Subcutaneous abdominal adipose tissue (tissue), 5 donors: ENCODE results near the gene MBNL2.

Experiments
- H3K27ac ChIP-seq: one replicate; pipeline ENCODE4 v1.7.0; 2013; ENCODE audit warnings: low read depth, mild to moderate bottlenecking, inconsistent platforms, low read length, moderate library complexity
- H3K27me3 ChIP-seq, 5 donors: one replicate each; pipeline ENCODE4 v1.7.0; 2013; ENCODE audit warnings: low read length in 5 of 5, inconsistent platforms in 1 of 5; ENCODE audit not compliant: control insufficient read depth in 5 of 5, insufficient read depth in 4 of 5
- H3K36me3 ChIP-seq, 5 donors: one replicate each; pipeline ENCODE4 v1.7.0; 2013; ENCODE audit warnings: low read length in 5 of 5; ENCODE audit not compliant: control insufficient read depth in 5 of 5, insufficient read depth in 5 of 5
- H3K4me1 ChIP-seq, 5 donors: one replicate each; pipeline ENCODE4 v1.7.0; 2013; ENCODE audit warnings: low read length in 5 of 5, mild to moderate bottlenecking in 3 of 5, moderate library complexity in 1 of 5; ENCODE audit not compliant: control insufficient read depth in 5 of 5, insufficient read depth in 5 of 5
- H3K4me3 ChIP-seq, 5 donors: one replicate each; pipeline ENCODE4 v1.7.0; 2013; ENCODE audit warnings: low read length in 5 of 5, low read depth in 1 of 5
- H3K9ac ChIP-seq, 5 donors: one replicate each; pipeline ENCODE4 v1.7.0; 2013; ENCODE audit warnings: low read length in 5 of 5, mild to moderate bottlenecking in 4 of 5, moderate library complexity in 3 of 5
- H3K9me3 ChIP-seq, 5 donors: one replicate each; pipeline ENCODE4 v1.7.0; 2013; ENCODE audit warnings: low read length in 5 of 5; ENCODE audit not compliant: control insufficient read depth in 5 of 5
- donor health status: healthy.
- donor health status: healthy.
- donor health status: healthy.
- donor health status: healthy.
- donor health status: healthy.

MBNL2 gene

DNA sequence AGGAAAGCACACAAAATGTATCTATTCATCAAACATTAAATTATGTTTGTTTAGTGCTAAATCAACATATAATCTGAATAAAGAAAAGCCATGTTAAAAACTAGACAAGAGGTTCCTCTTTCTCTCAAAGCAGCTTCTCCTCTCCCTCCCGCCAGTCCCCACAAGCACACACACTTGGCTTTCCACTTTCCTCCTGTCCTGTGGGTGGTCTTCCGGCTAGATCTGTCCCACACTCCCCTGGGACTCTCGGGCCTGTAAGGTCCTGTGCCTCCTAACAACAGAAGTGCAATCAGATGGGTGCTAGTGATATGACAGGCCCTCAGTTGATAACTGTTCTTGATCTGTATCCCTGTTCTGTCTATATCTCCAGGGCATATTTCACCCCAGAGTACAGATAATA, 166.2 kb downstream of the MBNL2 start:
- H3K9me3 ChIP-seq: no peaks in the 10 kb centered on the region
- H3K27me3 ChIP-seq: no peaks in the 10 kb centered on the region
- no peak overlapping the region for H3K27ac ChIP-seq
- H3K4me3 ChIP-seq: no peak overlapping the region
- H3K36me3 ChIP-seq: peaks cover 17 to 29% (median 23%) of the 10 kb centered on the region in 5 donors
- H3K4me1 ChIP-seq: peaks cover 0 to 25% (median 13%) of the 10 kb centered on the region in 5 donors
- no peak overlapping the region for H3K9ac ChIP-seq

DNA sequence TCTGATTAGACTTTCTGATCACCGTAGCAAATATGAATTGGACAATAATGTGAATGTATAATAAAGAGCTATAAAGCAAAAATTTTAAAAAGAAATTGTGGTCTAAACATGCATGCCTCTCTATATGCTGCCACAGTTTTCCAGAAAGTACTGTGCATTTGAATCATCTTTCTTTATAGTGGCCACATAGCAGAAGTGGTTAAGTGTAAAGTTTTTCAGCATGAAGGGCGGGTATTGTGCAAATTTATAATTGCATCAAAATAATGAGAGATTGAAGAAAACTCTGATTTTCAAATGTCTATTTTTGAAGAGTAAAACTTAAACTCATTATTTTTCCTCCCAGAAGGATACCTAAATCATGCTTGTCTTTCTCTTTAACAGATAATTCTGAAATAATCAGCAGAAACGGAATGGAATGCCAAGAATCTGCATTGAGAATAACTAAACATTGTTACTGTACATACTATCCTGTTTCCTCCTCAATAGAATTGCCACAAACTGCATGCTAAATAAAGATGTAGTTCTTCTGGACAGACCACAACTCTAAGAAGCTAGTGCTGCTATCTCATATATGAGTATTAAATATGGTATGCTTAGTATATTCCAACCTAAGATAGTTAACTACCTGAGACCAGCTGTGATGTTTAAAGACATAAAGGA, 168.9 kb downstream of the MBNL2 start:
- Histone ChIP-seq H3K36me3 (peaks cover 18 to 28% (median 23%) of the 10 kb centered on the region in 5 donors), H3K9me3 (no peaks in the 10 kb centered on the region), H3K27ac (no peak overlapping the region), H3K4me3 (no peak overlapping the region), H3K4me1 (peaks cover 0 to 11% (median 8%) of the 10 kb centered on the region in 5 donors), H3K9ac (no peak overlapping the region), H3K27me3 (no peaks in the 10 kb centered on the region)

DNA sequence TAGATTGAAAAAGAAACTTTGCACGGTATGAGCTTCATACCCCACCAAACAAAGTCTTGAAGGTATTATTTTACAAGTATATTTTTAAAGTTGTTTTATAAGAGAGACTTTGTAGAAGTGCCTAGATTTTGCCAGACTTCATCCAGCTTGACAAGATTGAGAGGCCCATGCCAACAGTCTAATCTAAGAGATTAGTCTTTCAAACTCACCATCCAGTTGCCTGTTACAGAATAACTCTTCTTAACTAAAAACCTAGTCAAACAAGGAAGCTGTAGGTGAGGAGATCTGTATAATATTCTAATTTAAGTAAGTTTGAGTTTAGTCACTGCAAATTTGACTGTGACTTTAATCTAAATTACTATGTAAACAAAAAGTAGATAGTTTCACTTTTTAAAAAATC, 169.9 kb downstream of the MBNL2 start:
- H3K4me3 ChIP-seq: no peak overlapping the region
- H3K27ac ChIP-seq: no peak overlapping the region
- no peaks in the 10 kb centered on the region for H3K27me3 ChIP-seq
- peaks cover 14 to 24% (median 20%) of the 10 kb centered on the region in 5 donors for H3K36me3 ChIP-seq
- H3K9me3 ChIP-seq: no peaks in the 10 kb centered on the region
- H3K4me1 ChIP-seq: peaks cover 0 to 8% (median 7%) of the 10 kb centered on the region in 5 donors
- H3K9ac ChIP-seq: no peak overlapping the region

DNA sequence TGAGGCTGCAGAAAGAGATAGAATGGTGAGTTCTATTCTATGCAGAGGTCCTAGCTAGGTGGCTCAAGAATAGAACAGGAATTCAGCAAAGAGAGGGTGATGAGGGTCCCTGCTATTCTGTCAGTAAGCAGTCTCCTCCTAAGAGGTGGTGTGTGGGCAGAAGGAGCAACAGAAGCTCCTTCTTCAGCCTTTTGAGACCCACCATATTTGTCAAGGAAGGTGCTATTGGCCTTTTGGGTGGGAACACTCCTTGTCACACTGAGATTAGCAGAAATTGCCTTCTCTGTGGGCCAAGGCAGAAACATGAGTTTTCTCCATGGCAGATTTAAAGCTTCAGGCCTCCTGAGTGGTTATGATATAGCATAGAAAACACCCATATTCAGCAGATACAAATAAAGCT, 172.4 kb downstream of the MBNL2 start:
- Histone ChIP-seq H3K4me1 (peaks cover 0 to under 1% (median 0%) of the 10 kb centered on the region in 5 donors), H3K27me3 (no peaks in the 10 kb centered on the region), H3K9ac (no peak overlapping the region), H3K9me3 (no peaks in the 10 kb centered on the region), H3K36me3 (peaks cover 9 to 21% (median 12%) of the 10 kb centered on the region in 5 donors), H3K27ac (no peak overlapping the region), H3K4me3 (no peak overlapping the region)

DNA sequence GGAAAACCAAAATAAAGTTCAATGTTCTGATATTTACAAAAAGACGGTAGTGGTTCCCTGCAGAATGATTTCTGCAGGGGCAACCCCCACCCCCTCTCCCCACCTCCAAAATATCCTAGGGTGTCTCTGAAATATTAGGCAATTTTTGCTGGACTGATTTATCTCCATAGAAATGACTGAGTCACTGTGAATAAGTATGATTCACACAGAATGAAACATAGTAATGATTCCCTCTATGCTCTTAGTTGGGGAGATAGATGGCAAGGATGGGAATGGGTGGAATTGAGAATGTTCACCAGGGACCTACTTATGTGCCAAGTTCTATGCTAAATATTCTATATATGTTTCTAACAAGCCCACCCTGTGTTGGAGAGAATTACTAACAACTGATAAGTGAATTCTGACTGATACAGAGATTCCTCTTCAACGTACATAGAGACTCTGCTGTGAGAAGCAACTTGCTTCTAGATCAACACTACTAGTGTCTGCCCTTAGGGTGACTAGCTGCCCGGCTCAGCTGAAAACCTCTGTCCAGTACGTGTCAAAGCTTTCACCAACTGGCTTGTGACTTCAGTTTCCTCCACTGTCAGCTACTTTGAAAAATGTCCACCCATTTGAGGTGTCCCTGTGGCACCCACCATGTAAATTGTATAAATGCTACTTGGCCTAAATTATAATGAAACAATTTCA, 173.5 kb downstream of the MBNL2 start:
- Histone ChIP-seq H3K27me3 (no peaks in the 10 kb centered on the region), H3K4me3 (no peak overlapping the region), H3K4me1 (no peaks in the 10 kb centered on the region), H3K27ac (no peak overlapping the region), H3K9ac (no peak overlapping the region), H3K36me3 (peaks cover 9 to 21% (median 12%) of the 10 kb centered on the region in 5 donors), H3K9me3 (no peaks in the 10 kb centered on the region)

DNA sequence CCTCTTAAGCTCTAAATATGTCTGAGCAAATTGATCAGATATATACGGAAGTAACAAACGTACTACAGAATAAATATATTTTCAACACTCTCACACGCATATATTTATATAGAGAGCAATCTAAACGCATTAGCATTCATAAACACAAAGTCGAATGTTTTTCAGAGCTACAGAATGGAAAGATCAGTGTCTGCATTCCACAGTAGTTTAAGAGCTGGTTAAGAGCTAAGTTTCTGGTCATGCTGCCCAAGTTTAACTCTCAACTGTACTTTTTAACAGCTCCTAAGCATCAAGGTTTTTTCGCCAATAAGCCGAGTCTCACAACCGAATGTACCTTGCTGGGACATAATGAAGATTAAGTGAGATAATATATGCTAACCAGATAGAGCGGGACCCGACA, 175.1 kb downstream of the MBNL2 start:
- H3K4me1 ChIP-seq: no peaks in the 10 kb centered on the region
- H3K4me3 ChIP-seq: no peak overlapping the region
- H3K27ac ChIP-seq: no peak overlapping the region
- no peak overlapping the region for H3K9ac ChIP-seq
- H3K27me3 ChIP-seq: no peaks in the 10 kb centered on the region
- peaks cover 0 to 10% (median 3%) of the 10 kb centered on the region in 5 donors for H3K36me3 ChIP-seq
- no peaks in the 10 kb centered on the region for H3K9me3 ChIP-seq

DNA sequence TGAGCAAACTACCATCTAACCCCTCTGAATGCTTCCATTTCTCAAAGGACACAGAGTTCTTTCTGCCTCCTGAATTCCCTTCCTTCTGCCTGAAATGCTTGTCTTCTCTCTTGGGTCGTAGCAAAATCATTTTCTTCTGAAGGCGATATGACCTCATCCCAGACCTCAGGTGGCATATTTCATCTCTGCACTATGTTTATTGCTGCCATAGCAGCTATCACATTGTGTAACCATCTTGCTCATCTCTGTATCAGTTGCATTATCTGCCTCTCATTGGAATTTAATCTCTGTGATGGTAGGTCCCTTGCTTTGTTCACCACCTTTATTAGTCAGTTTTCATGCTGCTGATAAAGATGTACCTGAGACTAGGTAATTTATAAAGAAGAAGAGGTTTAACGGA, 179.3 kb downstream of the MBNL2 start:
- H3K4me1 ChIP-seq: peaks cover 0 to 3% (median 0%) of the 10 kb centered on the region in 5 donors
- no peak overlapping the region for H3K27ac ChIP-seq
- no peaks in the 10 kb centered on the region for H3K9me3 ChIP-seq
- no peak overlapping the region for H3K9ac ChIP-seq
- no peak overlapping the region for H3K4me3 ChIP-seq
- no peaks in the 10 kb centered on the region for H3K27me3 ChIP-seq
- H3K36me3 ChIP-seq: no peaks in the 10 kb centered on the region

DNA sequence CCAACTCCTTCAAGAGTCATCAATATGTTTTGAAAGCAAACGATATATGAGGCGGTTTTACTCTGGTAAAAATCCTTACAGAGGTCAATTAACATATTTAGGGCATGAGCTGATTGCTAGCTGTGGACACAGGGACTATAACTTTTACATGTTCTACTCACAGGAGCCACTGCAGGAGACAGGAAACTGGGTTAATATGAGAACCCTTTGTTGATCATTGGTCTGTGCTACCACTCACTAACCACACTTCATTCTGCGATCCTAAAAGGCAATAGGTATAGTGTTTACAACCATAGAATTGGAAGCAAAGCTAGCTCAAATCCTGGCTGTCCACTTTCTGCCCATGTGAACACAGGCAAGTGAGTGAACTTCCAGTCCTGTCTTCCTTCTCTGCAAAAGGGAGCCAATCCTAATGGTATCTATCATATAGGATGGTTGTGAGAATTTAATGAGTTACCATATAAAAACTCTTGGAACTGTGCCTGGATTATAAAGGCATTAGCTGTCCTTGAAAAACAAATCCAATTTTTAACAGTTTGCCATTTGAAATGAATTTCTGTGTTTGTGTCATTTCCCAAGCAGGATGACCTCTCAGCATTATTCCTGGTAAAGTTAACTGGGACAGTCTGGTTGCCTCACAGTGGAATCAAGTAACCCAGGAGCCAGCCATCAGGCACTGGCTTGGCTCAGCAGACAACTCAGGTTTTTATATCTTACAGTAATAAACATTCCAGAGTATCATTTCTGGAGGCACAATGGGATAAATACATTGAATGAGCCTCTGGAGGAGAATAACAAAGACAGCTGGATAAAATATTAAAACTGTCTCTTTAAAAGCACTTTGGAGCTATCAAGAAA, 182.0 kb downstream of the MBNL2 start:
- no peak overlapping the region for H3K9ac ChIP-seq
- no peaks in the 10 kb centered on the region for H3K27me3 ChIP-seq
- H3K4me1 ChIP-seq: peaks cover 0 to 4% (median 0%) of the 10 kb centered on the region in 5 donors
- no peaks in the 10 kb centered on the region for H3K36me3 ChIP-seq
- H3K9me3 ChIP-seq: peaks cover 0 to 3% (median 0%) of the 10 kb centered on the region in 5 donors
- no peak overlapping the region for H3K4me3 ChIP-seq
- H3K27ac ChIP-seq: no peak overlapping the region

DNA sequence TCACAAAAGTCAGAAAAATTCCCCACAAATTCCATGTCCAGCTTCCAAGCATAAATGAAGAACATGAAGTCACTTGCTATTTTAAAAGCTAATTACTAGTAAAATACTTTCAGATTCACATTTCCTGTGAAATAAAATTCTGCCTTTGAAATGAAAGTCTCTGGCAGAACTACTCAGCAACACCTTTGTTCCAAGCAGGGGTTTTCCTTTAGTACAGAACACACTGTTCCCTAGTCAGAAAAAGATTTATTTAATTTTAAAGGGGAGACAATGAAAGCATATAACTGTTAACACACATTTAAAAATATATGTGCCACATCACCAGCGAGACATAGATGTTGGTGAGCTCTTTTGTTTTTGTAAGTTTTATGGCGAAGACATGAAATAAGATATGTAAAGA, 185.4 kb downstream of the MBNL2 start:
- H3K27ac ChIP-seq: no peak overlapping the region
- H3K4me3 ChIP-seq: no peak overlapping the region
- no peaks in the 10 kb centered on the region for H3K27me3 ChIP-seq
- no peak overlapping the region for H3K9ac ChIP-seq
- no peaks in the 10 kb centered on the region for H3K36me3 ChIP-seq
- H3K9me3 ChIP-seq: peaks cover 0 to 3% (median 0%) of the 10 kb centered on the region in 5 donors
- peaks cover 0 to 4% (median 0%) of the 10 kb centered on the region in 5 donors for H3K4me1 ChIP-seq

DNA sequence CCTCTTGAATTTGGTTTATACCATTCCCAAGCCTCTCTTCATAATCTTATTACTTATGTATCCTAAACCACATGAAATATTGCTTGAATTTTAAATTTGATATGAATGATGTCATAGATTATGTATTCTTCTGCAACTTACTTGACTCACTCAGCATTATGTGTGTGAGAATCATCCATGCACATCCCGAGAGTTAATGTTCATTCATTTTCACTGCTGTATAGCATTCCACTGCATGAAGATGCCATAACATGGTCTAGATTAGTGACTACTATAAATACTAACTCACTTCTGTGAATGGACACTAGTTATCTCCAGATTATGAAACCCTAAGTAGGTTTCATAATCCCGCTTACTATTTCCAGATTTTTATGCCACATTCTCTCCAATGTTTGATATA, 186.8 kb downstream of the MBNL2 start:
- Histone ChIP-seq H3K27ac (no peak overlapping the region), H3K9me3 (peaks cover 0 to 3% (median 0%) of the 10 kb centered on the region in 5 donors), H3K27me3 (no peaks in the 10 kb centered on the region), H3K4me3 (no peak overlapping the region), H3K36me3 (no peaks in the 10 kb centered on the region), H3K9ac (no peak overlapping the region), H3K4me1 (peaks cover 0 to 10% (median 3%) of the 10 kb centered on the region in 5 donors)
